Measurements from ENCODE around the gene ALDH1L1. TPM values are rescaled to one million over a fixed set of nuclear protein-coding genes. Genes with fewer than 3 reads are reported as not detected.

ALDH1L1 gene
- total RNA-seq, 4 donors from 2014 or later = 43.5 to 108 (median 69.0) TPM

- ATAC-seq (no peak), DNase-seq (no peak)
- Histone ChIP-seq H3K36me3 (peaks cover 0 to 8% of the 10 kb centered on the region in 2 donors), H3K27ac (peak overlapping the region; percentile 84 to 87 (median 84)), H3K27me3 (no peaks in the 10 kb centered on the region), H3K4me1 (peaks cover 65 to 67% of the 10 kb centered on the region in 2 donors), H3K4me3 (no peak overlapping the region), H3K9me3 (no peaks in the 10 kb centered on the region)
- in situ Hi-C loops (cut with MboI; ENCODE audit: low sequenced_read_pairs in 4 of 4) (no loop called here), intact Hi-C loops (cut with DNase I; ENCODE audit: low total_unique reads) (loop anchor here (2.0 kb wide), 2 partner anchors 55 to 79 kb away; partner anchors contain the start of gene ALDH1L1)
- TF ChIP-seq CTCF (IDR thresholded peaks at IDR 0.05 in 4 of 5, conservative IDR thresholded peaks at IDR 0.05 in 1 of 5) (no peak), POLR2A (IDR thresholded peaks at IDR 0.05) (no peak)
Observed at GRCh38 chr3:126102011-126102410, 78.4 kb downstream of the ALDH1L1 start.

DNA sequence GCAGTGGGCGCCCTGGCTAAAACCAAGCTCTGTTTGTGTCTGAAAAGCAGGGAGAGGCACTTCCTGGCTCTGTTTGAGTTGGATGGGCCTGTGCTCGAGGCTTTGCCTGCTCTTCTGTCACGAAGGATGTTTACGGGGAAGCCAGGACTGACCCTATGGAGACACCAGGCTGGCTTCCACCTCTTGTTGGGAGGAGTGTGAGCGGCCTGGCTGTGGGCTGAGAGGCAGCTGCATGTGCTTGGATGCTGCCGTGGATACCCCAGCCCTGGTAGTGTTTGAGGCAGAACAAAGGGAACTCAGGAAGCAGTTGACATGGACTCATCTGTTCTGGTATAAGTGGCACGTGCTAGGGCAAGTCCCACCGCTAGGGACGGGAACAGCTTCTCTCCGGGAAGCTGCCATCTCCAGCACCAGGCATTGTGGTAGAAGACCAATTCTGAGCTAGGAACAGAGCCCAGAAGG is 78.8 kb downstream of the ALDH1L1 start:
- in situ Hi-C loops (cut with MboI; ENCODE audit: low sequenced_read_pairs in 4 of 4) = no loop called here
- ATAC-seq = no peak
- intact Hi-C loops (cut with DNase I; ENCODE audit: low total_unique reads) = loop anchor here (2.0 kb wide), 1 partner anchor 17 kb away; the partner anchor contains the start of gene SLC41A3

GRCh38 chr3:126100634-126101301 is 79.6 kb downstream of the ALDH1L1 start:
- peak overlapping the region; percentile 84 to 87 (median 84) for H3K27ac ChIP-seq
- peak; percentile 72 to 76 for ATAC-seq
- peak overlapping the region in 3 of 4 donors; percentile 31 to 42 (median 32) for H3K4me3 ChIP-seq
- H3K4me1 ChIP-seq = peaks cover 64 to 65% of the 10 kb centered on the region in 2 donors
- TF ChIP-seq CTCF (IDR thresholded peaks at IDR 0.05 in 4 of 5, conservative IDR thresholded peaks at IDR 0.05 in 1 of 5) (no peak), POLR2A (IDR thresholded peaks at IDR 0.05) (peak; percentile 33 to 61)
- intact Hi-C loops (cut with DNase I; ENCODE audit: low total_unique reads) = loop anchor here (2.0 kb wide), 1 partner anchor 16 kb away; the partner anchor contains the start of gene SLC41A3
- peak; percentile 49 to 74 for DNase-seq
- no peaks in the 10 kb centered on the region for H3K36me3 ChIP-seq
- no peaks in the 10 kb centered on the region for H3K27me3 ChIP-seq
- in situ Hi-C loops (cut with MboI; ENCODE audit: low sequenced_read_pairs in 4 of 4) = no loop called here
- no peaks in the 10 kb centered on the region for H3K9me3 ChIP-seq

More for the DNA sequence above, 78.8 kb downstream of the ALDH1L1 start:
- no peaks in the 10 kb centered on the region for H3K9me3 ChIP-seq
- TF ChIP-seq CTCF (IDR thresholded peaks at IDR 0.05 in 4 of 5, conservative IDR thresholded peaks at IDR 0.05 in 1 of 5) (no peak), POLR2A (IDR thresholded peaks at IDR 0.05) (no peak)
- no peak overlapping the region for H3K4me3 ChIP-seq
- H3K4me1 ChIP-seq = peaks cover 65 to 67% of the 10 kb centered on the region in 2 donors
- H3K27ac ChIP-seq = peak overlapping the region; percentile 84 to 87 (median 84)
- H3K36me3 ChIP-seq = peaks cover 0 to 3% of the 10 kb centered on the region in 2 donors
- H3K27me3 ChIP-seq = no peaks in the 10 kb centered on the region
- DNase-seq = no peak

GRCh38 chr3:126100269-126100633 is 80.1 kb downstream of the ALDH1L1 start:
- Histone ChIP-seq H3K36me3 (no peaks in the 10 kb centered on the region), H3K9me3 (no peaks in the 10 kb centered on the region), H3K27me3 (no peaks in the 10 kb centered on the region), H3K4me3 (no peak overlapping the region), H3K4me1 (peaks cover 58 to 62% of the 10 kb centered on the region in 2 donors), H3K27ac (peak overlapping the region; percentile 84 to 87 (median 84))
- intact Hi-C loops (cut with DNase I; ENCODE audit: low total_unique reads) (loop anchor here (2.0 kb wide), 1 partner anchor 15 kb away; the partner anchor contains the start of gene SLC41A3), in situ Hi-C loops (cut with MboI; ENCODE audit: low sequenced_read_pairs in 4 of 4) (no loop called here)
- ATAC-seq = peak in 1 of 2 donors; percentile 15
- TF ChIP-seq CTCF (IDR thresholded peaks at IDR 0.05 in 4 of 5, conservative IDR thresholded peaks at IDR 0.05 in 1 of 5) = no peak
- no peak for TF ChIP-seq POLR2A (IDR thresholded peaks at IDR 0.05)
- no peak for DNase-seq
